T-helper 1 cell treated with Interleukin-12 subunit alpha and Interleukin-12 subunit beta and Interleukin-4 antibody, amounts not matched to agents 30 μg/mL and 1 μg/mL, for 36 hours (primary cell): ENCODE measurements around the gene MLN.

Source experiments
- H3K27ac Mint-ChIP-seq: one replicate; pipeline ENCODE4 v1.8.0; 2021; ENCODE audit warnings: mild to moderate bottlenecking, mixed read lengths
- H3K27me3 Mint-ChIP-seq: one replicate; pipeline ENCODE4 v1.8.0; 2021; ENCODE audit warnings: low read depth, mixed read lengths
- H3K36me3 Mint-ChIP-seq: one replicate; pipeline ENCODE4 v1.8.0; 2021; ENCODE audit warnings: low read depth, mixed read lengths
- H3K4me1 Mint-ChIP-seq: one replicate; pipeline ENCODE4 v1.8.0; 2021; ENCODE audit warnings: low read depth, mixed read lengths
- H3K4me3 Mint-ChIP-seq: one replicate; pipeline ENCODE4 v1.8.0; 2021; ENCODE audit warnings: mild to moderate bottlenecking, moderate library complexity, mixed read lengths
- H3K9me3 Mint-ChIP-seq: one replicate; pipeline ENCODE4 v1.8.0; 2021; ENCODE audit warnings: mixed read lengths

MLN gene

DNA sequence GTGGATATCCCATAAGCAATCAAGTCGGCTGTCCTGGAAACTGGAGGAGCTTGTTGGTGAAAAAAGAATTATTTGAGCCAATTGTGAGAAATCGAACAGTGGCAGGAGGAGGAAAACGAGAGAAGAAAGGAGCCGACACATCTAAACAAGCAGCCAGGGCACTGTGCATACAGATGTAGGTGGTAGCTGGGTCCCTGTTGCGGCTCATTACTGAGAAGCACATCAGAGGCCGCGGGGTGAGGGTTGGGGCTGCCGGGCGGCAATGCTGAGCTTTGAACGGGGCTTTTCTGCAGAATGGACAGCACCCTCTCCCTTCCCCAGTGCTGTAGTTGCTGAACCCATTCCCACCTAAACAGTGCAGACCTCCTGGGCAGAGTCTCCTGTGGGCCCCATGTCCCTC lies 10.8 kb downstream of the MLN start:
- Mint-ChIP-seq H3K36me3 (peaks cover 4% of the 10 kb centered on the region), H3K4me1 (peaks cover 12% of the 10 kb centered on the region), H3K4me3 (no peak overlapping the region), H3K27me3 (peaks cover 25% of the 10 kb centered on the region), H3K9me3 (no peaks in the 10 kb centered on the region), H3K27ac (no peak overlapping the region)

GRCh38 chr6:33791620-33792019 lies 12.2 kb downstream of the MLN start:
- no peaks in the 10 kb centered on the region for H3K9me3 Mint-ChIP-seq
- H3K4me3 Mint-ChIP-seq, result no peak overlapping the region
- peaks cover 22% of the 10 kb centered on the region for H3K4me1 Mint-ChIP-seq
- peaks cover 8% of the 10 kb centered on the region for H3K36me3 Mint-ChIP-seq
- no peak overlapping the region for H3K27ac Mint-ChIP-seq
- peaks cover 19% of the 10 kb centered on the region for H3K27me3 Mint-ChIP-seq

- Mint-ChIP-seq H3K4me3 (no peak overlapping the region), H3K27me3 (peaks cover 19% of the 10 kb centered on the region), H3K27ac (no peak overlapping the region), H3K36me3 (peaks cover 12% of the 10 kb centered on the region), H3K4me1 (peaks cover 30% of the 10 kb centered on the region), H3K9me3 (no peaks in the 10 kb centered on the region)
These were observed 12.9 kb downstream of the MLN start for GRCh38 chr6:33790910-33791309.

- H3K4me3 Mint-ChIP-seq, result peak overlapping the region; percentile 30
- peaks cover 12% of the 10 kb centered on the region for H3K36me3 Mint-ChIP-seq
- H3K4me1 Mint-ChIP-seq, result peaks cover 35% of the 10 kb centered on the region
- peaks cover 19% of the 10 kb centered on the region for H3K27me3 Mint-ChIP-seq
- H3K27ac Mint-ChIP-seq, result no peak overlapping the region
- no peaks in the 10 kb centered on the region for H3K9me3 Mint-ChIP-seq
These were observed 13.4 kb downstream of the MLN start for GRCh38 chr6:33790379-33790778.

DNA sequence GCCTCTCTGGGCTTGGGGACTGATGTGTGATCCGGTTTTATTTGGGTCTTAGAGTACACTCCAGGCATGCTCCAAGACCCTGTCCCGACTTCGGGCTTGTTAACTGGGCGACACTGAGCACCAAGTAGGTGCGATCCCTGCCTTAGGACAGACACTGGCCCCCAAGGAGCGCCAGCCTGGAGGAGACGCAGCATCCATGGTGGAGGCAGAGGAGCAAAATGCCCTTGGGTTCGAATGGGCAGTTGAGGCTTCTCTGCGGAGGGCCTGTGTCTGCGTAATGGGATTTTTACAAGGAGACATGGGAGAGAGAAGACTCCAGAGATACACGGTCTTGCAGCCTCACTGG lies 14.3 kb downstream of the MLN start:
- Mint-ChIP-seq H3K36me3 (peaks cover 16% of the 10 kb centered on the region), H3K27ac (peak overlapping the region; percentile 78), H3K27me3 (peaks cover 12% of the 10 kb centered on the region), H3K9me3 (no peaks in the 10 kb centered on the region), H3K4me1 (peaks cover 39% of the 10 kb centered on the region), H3K4me3 (peak overlapping the region; percentile 81)

- Mint-ChIP-seq H3K4me3 (peak within 1 kb of the TSS; percentile 97), H3K27ac (peak within 1 kb of the TSS; percentile 97), H3K4me1 (peaks cover 39% of the 10 kb centered on the region), H3K36me3 (peaks cover 20% of the 10 kb centered on the region), H3K27me3 (peaks cover 12% of the 10 kb centered on the region), H3K9me3 (no peaks in the 10 kb centered on the region)
These were observed 14.9 kb downstream of the MLN start, which contains the start of gene LEMD2 for GRCh38 chr6:33788694-33789549. TSS of gene LEMD2 (minus strand) at chr6:33789130. CDS start at chr6:33789116, 14 bp downstream.

- Mint-ChIP-seq H3K4me1 (peaks cover 39% of the 10 kb centered on the region), H3K4me3 (peak overlapping the region; percentile 97), H3K27ac (peak overlapping the region; percentile 97), H3K9me3 (no peaks in the 10 kb centered on the region), H3K27me3 (peaks cover 7% of the 10 kb centered on the region), H3K36me3 (peaks cover 28% of the 10 kb centered on the region)
These were observed 15.7 kb downstream of the MLN start for GRCh38 chr6:33787954-33788693.

DNA sequence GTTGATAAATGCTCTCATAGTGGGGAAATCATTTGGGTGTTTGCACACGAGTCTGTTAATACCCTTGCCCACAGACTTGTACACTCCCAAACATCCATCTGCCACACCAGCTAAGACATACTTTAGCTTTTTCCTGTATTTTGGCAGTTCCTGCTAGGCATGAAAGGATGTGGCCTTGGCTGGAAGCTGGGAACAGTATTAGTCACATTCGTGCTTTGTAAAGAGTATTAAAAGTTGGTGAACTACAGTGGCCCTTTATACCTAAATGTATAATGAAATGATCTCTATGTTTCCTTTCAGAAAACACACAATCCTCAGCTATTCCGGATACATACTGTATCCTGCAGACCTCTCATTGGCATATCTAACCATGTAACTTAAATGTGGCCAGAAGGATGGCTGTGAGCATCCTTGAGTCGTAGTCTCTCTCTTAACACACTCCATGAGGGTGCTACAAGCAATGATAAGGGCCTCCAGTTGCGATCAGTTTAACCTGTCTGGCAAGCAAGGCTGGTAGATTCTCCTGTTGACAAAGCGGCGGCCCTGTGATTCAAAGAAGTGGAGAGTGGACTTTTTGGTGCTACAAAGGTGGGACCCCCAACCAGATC lies 16.4 kb downstream of the MLN start:
- peak overlapping the region; percentile 97 for H3K27ac Mint-ChIP-seq
- peaks cover 40% of the 10 kb centered on the region for H3K4me1 Mint-ChIP-seq
- no peaks in the 10 kb centered on the region for H3K9me3 Mint-ChIP-seq
- peaks cover 34% of the 10 kb centered on the region for H3K36me3 Mint-ChIP-seq
- peak overlapping the region; percentile 97 for H3K4me3 Mint-ChIP-seq
- peaks cover 2% of the 10 kb centered on the region for H3K27me3 Mint-ChIP-seq

- no peaks in the 10 kb centered on the region for H3K27me3 Mint-ChIP-seq
- peaks cover 43% of the 10 kb centered on the region for H3K4me1 Mint-ChIP-seq
- peak overlapping the region; percentile 97 for H3K4me3 Mint-ChIP-seq
- no peak overlapping the region for H3K27ac Mint-ChIP-seq
- H3K36me3 Mint-ChIP-seq, result peaks cover 39% of the 10 kb centered on the region
- H3K9me3 Mint-ChIP-seq, result no peaks in the 10 kb centered on the region
These were observed 17.1 kb downstream of the MLN start for GRCh38 chr6:33786736-33787135.

DNA sequence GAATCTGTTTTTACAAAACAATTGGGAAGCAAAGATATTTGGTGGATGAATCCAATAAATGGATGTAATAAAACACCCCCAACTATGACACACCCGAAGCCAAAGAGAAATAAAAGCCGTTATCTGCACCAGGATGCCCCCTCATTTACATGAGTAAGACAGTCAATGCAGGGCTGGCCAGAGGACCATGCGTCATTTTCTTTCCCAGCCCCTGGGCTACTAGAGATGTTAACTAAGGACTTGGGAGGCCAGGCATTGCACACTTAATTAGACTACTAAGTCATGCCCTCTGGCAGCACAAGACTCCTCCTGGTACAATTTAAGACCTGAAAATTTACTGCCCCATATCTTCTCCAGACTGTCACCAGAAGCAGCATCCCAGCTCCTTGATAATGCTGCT lies 18.0 kb downstream of the MLN start:
- no peak overlapping the region for H3K27ac Mint-ChIP-seq
- peaks cover 43% of the 10 kb centered on the region for H3K4me1 Mint-ChIP-seq
- H3K9me3 Mint-ChIP-seq, result no peaks in the 10 kb centered on the region
- peaks cover 44% of the 10 kb centered on the region for H3K36me3 Mint-ChIP-seq
- H3K4me3 Mint-ChIP-seq, result peak overlapping the region; percentile 97
- H3K27me3 Mint-ChIP-seq, result no peaks in the 10 kb centered on the region

GRCh38 chr6:33784787-33785186 lies 19.0 kb downstream of the MLN start:
- Mint-ChIP-seq H3K36me3 (peaks cover 51% of the 10 kb centered on the region), H3K9me3 (no peaks in the 10 kb centered on the region), H3K4me1 (peaks cover 41% of the 10 kb centered on the region), H3K27ac (no peak overlapping the region), H3K4me3 (peak overlapping the region; percentile 14), H3K27me3 (no peaks in the 10 kb centered on the region)

- no peaks in the 10 kb centered on the region for H3K27me3 Mint-ChIP-seq
- peaks cover 50% of the 10 kb centered on the region for H3K36me3 Mint-ChIP-seq
- H3K4me1 Mint-ChIP-seq, result peaks cover 34% of the 10 kb centered on the region
- H3K4me3 Mint-ChIP-seq, result no peak overlapping the region
- H3K27ac Mint-ChIP-seq, result no peak overlapping the region
- H3K9me3 Mint-ChIP-seq, result no peaks in the 10 kb centered on the region
These were observed 19.9 kb downstream of the MLN start for GRCh38 chr6:33783781-33784520.

- no peaks in the 10 kb centered on the region for H3K27me3 Mint-ChIP-seq
- no peaks in the 10 kb centered on the region for H3K9me3 Mint-ChIP-seq
- H3K36me3 Mint-ChIP-seq, result peaks cover 54% of the 10 kb centered on the region
- H3K27ac Mint-ChIP-seq, result no peak overlapping the region
- no peak overlapping the region for H3K4me3 Mint-ChIP-seq
- H3K4me1 Mint-ChIP-seq, result peaks cover 29% of the 10 kb centered on the region
These were observed 21.2 kb downstream of the MLN start for GRCh38 chr6:33782561-33782960.
